OCI-LY3 (cell line): ENCODE measurements around the gene GRAMD1B.

Experiments used
- H2AFZ ChIP-seq: fragments of 200-600, 300-600 bp; shearing (Covaris generic); 2 replicates; pipeline ENCODE4 v1.6.0; 2014; ENCODE audit warnings: antibody characterized with exemption, low read depth, low read length
- H3K27ac ChIP-seq: fragments of 200-600, 300-600 bp; sonication (generic); 2 replicates; pipeline ENCODE4 v1.5.1; 2014; ENCODE audit warnings: mild to moderate bottlenecking, low read length, moderate library complexity, mixed read lengths
- H3K27me3 ChIP-seq: fragments of 200-600, 300-600 bp; sonication (generic); 2 replicates; pipeline ENCODE4 v1.6.1; 2014; ENCODE audit warnings: low read depth, low read length, mixed read lengths
- H3K36me3 ChIP-seq: fragments of 200-600, 300-600 bp; sonication (generic); replicated peaks from 2 replicates; pipeline ENCODE3; 2014; ENCODE audit warnings: low read depth, low read length, mixed read lengths
- H3K4me1 ChIP-seq: fragments of 300-600, 200-600 bp; sonication (generic); 2 replicates; pipeline ENCODE4 v1.6.1; 2014; ENCODE audit warnings: low read length, mixed read lengths
- H3K4me2 ChIP-seq: fragments of 200-600, 300-600 bp; sonication (generic); 2 replicates; pipeline ENCODE4 v1.6.1; 2014; ENCODE audit warnings: low read length, mixed read lengths
- H3K4me3 ChIP-seq: fragments of 300-600, 200-600 bp; sonication (generic); 2 replicates; pipeline ENCODE4 v1.5.1; 2014; ENCODE audit warnings: antibody characterized with exemption, mild to moderate bottlenecking, low read length, moderate library complexity
- H3K79me2 ChIP-seq: fragments of 300-600, 200-600 bp; shearing (Covaris generic); 2 replicates; pipeline ENCODE4 v1.6.1; 2014; ENCODE audit warnings: mild to moderate bottlenecking, low read length, mixed read lengths
- H3K9ac ChIP-seq: fragments of 300-600, 200-600 bp; shearing (Covaris generic); 2 replicates; pipeline ENCODE4 v1.6.0; 2014; ENCODE audit warnings: mild to moderate bottlenecking, low read length, moderate library complexity
- H3K9me3 ChIP-seq: fragments of 200-600, 300-600 bp; shearing (Covaris generic); 2 replicates; pipeline ENCODE4 v1.6.1; 2014; ENCODE audit warnings: low read length, mixed read lengths; ENCODE audit not compliant: insufficient read depth
- H4K20me1 ChIP-seq: fragments of 200-600, 300-600 bp; sonication (generic); 2 replicates; pipeline ENCODE4 v1.6.1; 2016; ENCODE audit warnings: low read length, mixed read lengths; ENCODE audit not compliant: insufficient read depth
- CTCF ChIP-seq: fragments of 200-600, 300-600 bp; sonication (generic); IDR thresholded peaks from 2 replicates; pipeline ENCODE4 v1.5.1; 2014; ENCODE audit warnings: antibody characterized with exemption, low read length, low read depth
- EZH2phosphoT487 ChIP-seq: fragments of 200-600 bp; shearing (Covaris generic); IDR thresholded peaks from 2 replicates; pipeline ENCODE4 v1.6.1; 2018; ENCODE audit warnings: antibody characterized with exemption, mixed run types, low read depth

Gene GRAMD1B

GRCh38 chr11:123549926-123550917 is 120.2 kb downstream of the GRAMD1B start:
- H2AFZ ChIP-seq: no peak overlapping the region

GRCh38 chr11:123551079-123551478 is 121.0 kb downstream of the GRAMD1B start:
- no peak for TF ChIP-seq CTCF
- TF ChIP-seq EZH2phosphoT487: no peak
- Histone ChIP-seq H3K4me2 (no peak overlapping the region), H3K4me3 (no peak overlapping the region), H3K9ac (no peak overlapping the region), H4K20me1 (peaks cover 14% of the 10 kb centered on the region; the same call in 1 of the 2 replicates), H3K27ac (no peak overlapping the region), H3K36me3 (no peaks in the 10 kb centered on the region), H3K27me3 (peaks cover 8% of the 10 kb centered on the region; the same call in 1 of the 2 replicates), H2AFZ (no peak overlapping the region), H3K4me1 (peaks cover 23% of the 10 kb centered on the region), H3K79me2 (no peaks in the 10 kb centered on the region; the same call in 1 of the 2 replicates), H3K9me3 (no peaks in the 10 kb centered on the region)

More at GRCh38 chr11:123549926-123550917, 120.2 kb downstream of the GRAMD1B start:
- Histone ChIP-seq H3K4me3 (no peak overlapping the region), H3K79me2 (no peaks in the 10 kb centered on the region; the same call in 1 of the 2 replicates), H3K9me3 (no peaks in the 10 kb centered on the region), H4K20me1 (peaks cover 14% of the 10 kb centered on the region; the same call in 1 of the 2 replicates), H3K27ac (no peak overlapping the region), H3K4me2 (no peak overlapping the region), H3K27me3 (peaks cover 6% of the 10 kb centered on the region; the same call in 1 of the 2 replicates), H3K4me1 (peaks cover 26% of the 10 kb centered on the region), H3K9ac (no peak overlapping the region), H3K36me3 (no peaks in the 10 kb centered on the region)
- no peak for TF ChIP-seq CTCF
- TF ChIP-seq EZH2phosphoT487: no peak

- no peaks in the 10 kb centered on the region for H3K79me2 ChIP-seq
- H3K27me3 ChIP-seq: peaks cover 42% of the 10 kb centered on the region
- TF ChIP-seq EZH2phosphoT487 (no peak), CTCF (no peak)
- no peak overlapping the region for H3K4me3 ChIP-seq
- H3K4me1 ChIP-seq: peaks cover 26% of the 10 kb centered on the region
- no peak overlapping the region for H3K4me2 ChIP-seq
- no peak overlapping the region for H3K27ac ChIP-seq
- H3K9me3 ChIP-seq: no peaks in the 10 kb centered on the region
- H2AFZ ChIP-seq: no peak overlapping the region
- peaks cover 7% of the 10 kb centered on the region; the same call in 1 of the 2 replicates for H4K20me1 ChIP-seq
- no peaks in the 10 kb centered on the region for H3K36me3 ChIP-seq
- no peak overlapping the region for H3K9ac ChIP-seq
These were observed 126.6 kb downstream of the GRAMD1B start for GRCh38 chr11:123556633-123557032.

GRCh38 chr11:123558536-123559315 is 128.7 kb downstream of the GRAMD1B start:
- H3K79me2 ChIP-seq: no peaks in the 10 kb centered on the region
- H3K27me3 ChIP-seq: peaks cover 36% of the 10 kb centered on the region
- H3K27ac ChIP-seq: no peak overlapping the region
- H3K36me3 ChIP-seq: no peaks in the 10 kb centered on the region
- H3K4me1 ChIP-seq: peaks cover 24% of the 10 kb centered on the region
- H3K9ac ChIP-seq: no peak overlapping the region
- peaks cover 7% of the 10 kb centered on the region; the same call in 1 of the 2 replicates for H4K20me1 ChIP-seq
- TF ChIP-seq CTCF (no peak), EZH2phosphoT487 (no peak)
- no peaks in the 10 kb centered on the region for H3K9me3 ChIP-seq
- no peak overlapping the region for H3K4me3 ChIP-seq
- no peak overlapping the region for H2AFZ ChIP-seq
- 0 out of 2 replicates have a peak overlapping the region, but pooled peaks have one; percentile 10 for H3K4me2 ChIP-seq
